Measurements from ENCODE around the gene TNRC6A.
A peak's percentile ranks its signal among the peaks of the same experiment; 100 is the strongest.
"Not testable (repeated sequence)": the region's sequence is repeated elsewhere in the genome, so short reads cannot be mapped to it uniquely, and the experiment has no call there.

TNRC6A gene

GRCh38 chr16:24728891-24729242 lies 584 bp upstream of the TNRC6A start:
- DNase-seq, result no peak

DNA sequence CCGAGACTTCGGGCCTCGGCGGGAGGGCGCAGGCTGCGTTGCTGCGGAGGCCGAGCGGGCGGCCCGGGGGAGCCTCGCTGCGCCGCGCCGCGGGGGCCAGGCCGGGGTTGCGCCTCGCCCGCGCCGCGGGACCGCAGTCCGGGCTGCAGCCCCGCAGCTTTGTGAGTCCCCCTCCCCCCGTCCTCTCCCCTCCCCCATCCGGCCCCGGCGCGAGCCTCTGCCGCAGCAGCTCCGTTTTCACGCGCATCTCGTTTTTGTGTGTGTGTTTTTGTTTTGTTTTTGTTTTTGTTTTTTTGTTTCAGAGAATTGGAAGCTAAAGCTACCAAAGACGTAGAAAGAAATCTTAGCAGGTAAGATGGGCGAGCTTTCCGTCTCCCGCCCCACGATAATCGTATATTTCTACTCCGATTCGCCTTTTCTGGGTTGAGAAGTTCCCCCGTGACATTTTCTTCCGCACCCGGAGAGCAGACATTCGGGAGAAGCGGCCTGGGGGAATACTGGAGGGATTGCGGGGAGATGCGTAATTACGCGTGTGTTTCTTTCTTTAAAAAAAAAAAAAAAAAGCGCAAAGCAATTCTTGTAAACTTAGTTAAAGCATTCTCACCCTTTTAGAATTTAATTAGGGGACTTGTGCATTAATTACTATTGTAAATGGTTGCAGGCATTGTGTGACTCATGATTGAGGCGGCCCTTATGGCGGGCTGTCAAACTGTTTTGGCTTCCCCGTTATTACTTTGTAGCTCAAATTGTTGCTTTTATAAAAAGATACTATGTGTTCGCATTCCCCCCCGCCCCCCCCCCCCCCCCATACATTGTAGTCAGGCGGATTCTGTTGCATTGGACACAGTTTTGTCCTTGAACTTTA lies 732 bp downstream of the TNRC6A start:
- peak; percentile 23 for DNase-seq

- DNase-seq, result no peak
Measured at GRCh38 chr16:24730914-24731313, 1.5 kb downstream of the TNRC6A start.

DNA sequence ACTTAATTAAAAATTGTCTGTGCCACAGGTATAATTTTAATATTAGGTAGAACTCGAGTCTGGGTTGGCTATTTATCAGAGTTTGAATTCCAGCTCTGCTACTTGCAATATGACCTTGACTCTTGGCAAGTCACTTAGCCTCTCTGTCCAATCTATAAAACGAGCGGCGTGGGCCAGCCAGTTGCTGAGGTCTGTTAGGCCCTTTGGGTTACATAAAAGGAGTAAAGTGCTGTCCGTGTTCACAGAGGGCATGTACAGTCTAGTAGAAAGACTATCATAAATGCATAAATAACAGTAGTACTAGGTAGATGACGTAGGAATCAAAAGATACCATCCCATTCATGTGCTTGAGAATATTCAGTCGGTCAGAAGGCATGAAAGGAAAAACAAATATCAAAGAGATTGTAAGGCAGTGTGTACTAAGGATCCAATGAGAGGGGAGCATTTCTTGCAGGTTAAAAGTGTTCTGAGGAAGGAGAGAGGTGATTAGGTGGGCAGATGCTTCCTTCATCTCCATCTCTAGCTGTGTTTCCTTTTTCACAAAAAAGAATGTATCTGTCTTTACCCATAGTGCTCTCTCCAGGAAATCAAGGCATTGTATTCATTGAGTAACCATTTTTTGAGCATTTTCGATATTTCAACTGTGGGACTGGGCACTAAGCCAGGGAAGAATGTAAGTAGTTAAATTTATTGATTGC lies 2.4 kb downstream of the TNRC6A start:
- DNase-seq, result no peak

- DNase-seq, result no peak
Measured at GRCh38 chr16:24734382-24734781, 4.9 kb downstream of the TNRC6A start.

DNA sequence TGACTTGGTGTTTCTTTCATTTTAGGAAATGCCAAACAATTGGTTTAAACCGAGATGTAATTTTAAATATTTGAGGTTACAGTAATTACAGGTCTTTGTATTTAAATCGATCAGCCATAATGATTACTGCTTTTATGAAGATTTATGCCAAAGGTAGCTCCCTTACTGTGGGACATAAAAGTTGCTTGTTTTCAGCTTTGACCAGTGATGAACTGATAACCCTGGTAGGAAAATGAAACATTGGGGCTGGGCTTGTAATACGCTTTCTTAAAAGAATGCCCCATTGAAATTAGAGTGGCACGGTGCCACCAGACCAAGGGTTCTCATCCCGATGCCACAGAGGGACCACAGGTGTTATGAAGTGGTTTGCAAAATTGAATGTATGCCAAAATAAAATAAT lies 7.3 kb downstream of the TNRC6A start:
- no peak for DNase-seq

- no peak for DNase-seq
Measured at GRCh38 chr16:24737391-24737871, 8.0 kb downstream of the TNRC6A start.

- DNase-seq, result no peak
Measured at GRCh38 chr16:24737916-24738594, 8.6 kb downstream of the TNRC6A start.

DNA sequence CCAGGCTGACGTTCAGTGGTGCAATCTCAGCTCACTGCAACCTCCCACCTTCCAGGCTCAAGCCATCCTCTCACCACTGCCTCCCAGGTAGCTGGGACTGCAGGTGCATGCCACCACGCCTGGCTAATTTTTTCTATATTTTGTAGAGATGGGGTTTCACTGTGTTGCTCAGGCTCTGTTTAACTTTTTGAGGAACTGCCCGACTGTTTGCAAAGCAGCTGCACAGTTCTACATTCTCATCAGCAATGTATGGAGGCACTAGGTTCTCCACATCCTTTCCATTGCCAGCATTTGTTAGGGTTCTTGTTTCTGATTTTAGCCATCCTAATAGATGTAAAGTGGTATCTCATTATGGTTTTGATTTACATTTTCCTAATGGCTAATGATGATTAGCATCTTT lies 9.4 kb downstream of the TNRC6A start:
- DNase-seq, result no peak

GRCh38 chr16:24741862-24742261 lies 12.4 kb downstream of the TNRC6A start:
- no peak for DNase-seq

DNA sequence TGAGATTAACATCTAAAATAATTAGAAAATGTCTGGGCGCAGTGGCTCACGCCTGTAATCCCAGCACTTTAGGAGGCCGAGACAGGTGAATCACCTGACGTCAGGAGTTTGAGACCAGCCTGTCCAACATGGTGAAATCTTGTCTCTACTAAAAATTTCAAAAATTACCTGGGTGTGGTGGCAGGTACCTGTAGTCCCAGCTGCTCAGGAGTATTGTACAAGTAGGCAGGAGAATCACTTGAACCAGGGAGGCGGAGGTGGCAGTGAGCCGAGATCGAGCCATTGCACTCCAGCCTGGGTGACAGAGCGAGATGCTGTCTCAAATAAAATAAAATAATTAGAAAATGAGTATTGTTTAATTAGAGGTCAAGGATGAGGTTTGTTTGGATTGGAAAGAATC lies 13.2 kb downstream of the TNRC6A start:
- DNase-seq, result not testable (repeated sequence)

DNA sequence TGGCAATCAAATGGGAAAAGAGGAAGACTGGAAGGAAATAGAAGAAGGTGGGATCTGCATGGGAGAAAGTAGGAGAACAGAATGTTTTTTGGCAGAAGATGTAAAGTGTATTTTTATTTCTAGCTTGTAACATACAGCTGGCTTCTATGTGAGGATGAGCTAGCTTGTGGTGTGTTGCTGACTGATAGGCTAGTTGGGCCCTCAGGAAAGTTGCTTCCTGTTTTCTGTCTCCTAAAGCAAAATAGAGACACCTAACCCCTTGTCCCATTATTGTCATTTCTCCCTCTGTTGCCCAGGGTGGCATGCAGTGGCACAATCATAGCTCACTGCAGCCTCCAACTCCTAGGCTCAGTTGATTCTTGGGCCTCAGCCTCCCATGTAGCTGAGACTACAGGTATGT lies 15.9 kb downstream of the TNRC6A start:
- DNase-seq, result no peak

DNA sequence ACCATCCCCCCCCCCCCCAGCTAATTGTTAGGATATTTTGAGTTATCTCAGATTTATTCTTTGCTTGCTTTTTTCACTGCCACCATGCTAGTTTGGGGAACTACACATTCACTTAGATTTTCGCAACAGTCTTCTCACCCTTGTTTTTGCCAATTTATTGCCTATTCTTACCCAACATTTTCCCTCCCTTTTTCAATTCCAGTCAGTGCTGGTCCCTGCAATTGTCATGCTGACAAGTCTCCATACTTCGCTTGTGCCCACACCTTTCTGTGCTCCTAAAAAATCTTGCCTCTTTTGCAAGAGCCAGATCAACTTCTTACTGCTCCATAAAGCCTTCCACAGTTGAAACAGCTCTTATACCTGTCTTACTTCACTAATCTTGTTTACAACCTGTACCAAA lies 16.3 kb downstream of the TNRC6A start:
- DNase-seq, result no peak

DNA sequence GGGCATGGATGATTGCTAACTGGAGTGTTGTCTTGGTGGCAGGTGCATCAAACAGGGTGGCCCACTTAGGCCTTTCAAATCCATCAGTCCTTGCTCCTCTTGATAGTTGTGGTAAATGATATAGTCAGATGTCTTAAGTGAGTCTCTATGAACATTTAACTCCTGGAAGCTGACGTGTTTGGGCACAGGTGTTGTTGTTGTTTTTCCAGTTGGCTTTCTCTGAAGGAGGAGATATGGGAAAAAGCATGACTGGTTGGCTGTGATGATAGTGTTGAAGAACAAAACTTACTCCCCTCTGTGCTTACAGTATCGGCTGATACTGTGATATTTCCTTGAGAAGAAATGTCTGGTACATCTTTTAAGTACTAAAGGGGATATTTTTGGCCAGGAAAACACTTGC lies 18.0 kb downstream of the TNRC6A start:
- DNase-seq, result no peak

DNA sequence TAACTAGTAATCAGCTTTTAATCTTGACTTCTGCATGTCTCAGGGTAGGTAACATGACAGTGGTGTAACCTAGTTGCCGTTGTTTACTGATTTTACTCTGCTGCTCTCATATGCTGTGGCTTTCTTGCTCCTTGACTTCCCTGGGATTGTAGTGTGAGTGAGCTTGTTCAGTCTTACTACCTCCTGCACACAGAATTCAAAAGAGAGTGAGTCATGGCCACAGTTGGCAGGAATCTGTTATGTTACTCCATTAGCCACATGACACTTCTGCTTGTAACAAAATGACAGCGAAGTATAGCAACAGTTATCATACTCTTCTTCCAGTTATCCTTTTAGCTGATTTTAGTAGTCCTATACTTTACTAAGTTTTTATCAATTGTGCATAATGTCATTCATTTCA lies 18.8 kb downstream of the TNRC6A start:
- DNase-seq, result no peak

DNA sequence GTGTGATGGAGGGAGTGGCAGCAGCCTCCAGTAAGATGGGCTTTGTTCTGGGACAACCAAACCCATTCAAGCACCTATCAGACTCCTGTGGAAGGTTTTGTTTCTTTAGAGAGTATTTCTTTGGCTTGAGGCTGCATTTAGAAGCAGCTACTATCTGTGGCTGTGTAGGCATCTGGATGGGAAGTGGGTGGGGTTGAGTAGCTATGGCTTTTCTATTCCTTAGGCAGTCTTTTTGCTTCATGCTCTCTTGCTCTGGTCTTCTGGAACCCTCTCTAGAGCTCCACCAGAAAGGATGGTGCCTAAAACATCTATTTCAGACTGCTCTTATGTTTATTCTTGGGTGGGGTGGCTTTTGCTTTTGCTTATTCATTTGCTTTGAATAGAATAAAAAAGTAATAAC lies 19.9 kb downstream of the TNRC6A start:
- DNase-seq, result no peak

GRCh38 chr16:24749872-24750271 lies 20.4 kb downstream of the TNRC6A start:
- DNase-seq, result not testable (repeated sequence)

DNA sequence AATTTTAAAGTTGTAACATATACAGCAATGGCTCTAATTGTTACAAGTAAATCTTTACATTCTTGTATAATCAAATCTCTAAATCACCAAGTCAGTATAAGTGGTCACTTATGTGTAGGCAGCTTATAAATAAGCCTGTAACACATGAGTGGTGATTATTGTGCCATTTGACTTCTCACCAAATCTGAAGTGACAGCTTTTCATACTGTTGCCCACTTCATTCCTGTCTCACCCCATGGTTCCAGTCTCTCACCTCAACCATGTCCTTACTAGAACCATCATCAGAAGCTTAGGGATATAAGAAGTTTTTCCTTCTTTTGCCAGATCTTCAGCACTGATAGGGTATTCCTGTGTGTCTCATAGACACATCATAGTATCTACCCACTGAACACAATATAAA lies 23.5 kb downstream of the TNRC6A start:
- DNase-seq, result no peak

DNA sequence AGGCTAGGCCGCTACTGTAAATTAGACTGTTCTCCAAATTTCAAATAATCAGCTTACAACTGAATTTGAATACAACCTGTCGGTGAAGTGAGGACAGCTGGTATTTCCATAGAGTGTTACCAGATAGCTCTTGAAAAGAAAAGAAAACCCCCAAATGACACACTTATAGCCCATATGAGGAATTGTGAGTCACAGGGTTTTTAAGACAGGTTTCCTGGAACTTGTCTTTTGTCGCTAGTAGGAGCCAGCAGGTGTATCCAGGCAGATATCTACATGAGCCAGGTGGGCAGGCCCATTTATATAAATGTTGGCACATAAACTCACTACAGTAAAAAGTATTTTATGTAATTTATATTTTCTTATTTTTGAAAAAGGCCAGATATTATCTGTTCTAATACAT lies 24.0 kb downstream of the TNRC6A start:
- DNase-seq, result peak; percentile 1

- no peak for DNase-seq
Measured at GRCh38 chr16:24754543-24754942, 25.1 kb downstream of the TNRC6A start.

- no peak for DNase-seq
Measured at GRCh38 chr16:24755201-24755874, 25.9 kb downstream of the TNRC6A start.

GRCh38 chr16:24758373-24758772 lies 28.9 kb downstream of the TNRC6A start:
- no peak for DNase-seq

DNA sequence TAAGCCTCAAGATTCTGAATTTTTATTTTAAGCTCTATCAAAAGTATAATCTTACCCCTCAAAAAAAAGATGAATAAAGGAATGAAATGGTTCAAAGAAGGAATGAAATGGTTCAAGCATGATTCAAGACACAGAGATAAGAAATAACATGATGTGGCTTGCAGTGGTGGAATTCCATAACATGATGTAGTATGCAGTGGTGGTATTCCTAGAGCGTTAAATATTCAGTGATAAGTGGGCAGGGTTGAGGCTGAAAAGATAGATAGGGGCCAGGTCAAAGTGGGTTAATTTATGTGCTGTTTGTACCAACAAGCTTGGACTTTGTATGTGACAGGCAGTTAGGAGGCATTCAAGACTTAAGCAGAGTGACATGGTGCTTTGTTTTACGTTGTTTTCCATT lies 29.6 kb downstream of the TNRC6A start:
- no peak for DNase-seq
